Smooth muscle cell (in vitro differentiated cells): ENCODE results near the gene NCAM1. TPM values are rescaled to one million over a fixed set of nuclear protein-coding genes. Genes with fewer than 3 reads are reported as not detected.

Experiments used
- DNase-seq: peaks from one replicate; lab custom pipeline; 2025; ENCODE audit not compliant: unreplicated experiment; lab: John Stamatoyannopoulos, UW
- H2AFZ ChIP-seq: fragments of 200-600 bp; sonication (generic); 2 replicates; pipeline ENCODE4 v1.6.0; 2016; ENCODE audit warnings: antibody characterized with exemption, low read depth, mild to moderate bottlenecking
- H3F3A ChIP-seq: fragments of 200-600 bp; sonication (generic); 2 replicates; pipeline ENCODE4 v1.6.0; 2017; ENCODE audit warnings: antibody characterized with exemption, low read depth
- H3K27ac ChIP-seq: fragments of 200-600 bp; sonication (generic); 2 replicates; pipeline ENCODE4 v1.5.1; 2016; ENCODE audit warnings: low read depth, mild to moderate bottlenecking
- H3K27me3 ChIP-seq: fragments of 200-600 bp; sonication (generic); 2 replicates; pipeline ENCODE4 v1.6.1; 2016; ENCODE audit warnings: low read depth, mild to moderate bottlenecking
- H3K36me3 ChIP-seq: fragments of 200-600 bp; sonication (generic); 2 replicates; pipeline ENCODE4 v1.5.1; 2016; ENCODE audit warnings: low read depth
- H3K4me1 ChIP-seq: fragments of 200-600 bp; sonication (generic); 2 replicates; pipeline ENCODE4 v1.5.1; 2016; ENCODE audit warnings: low read depth
- H3K4me2 ChIP-seq: fragments of 200-600 bp; sonication (generic); 2 replicates; pipeline ENCODE4 v1.6.0; 2016; ENCODE audit warnings: mild to moderate bottlenecking
- H3K4me3 ChIP-seq: fragments of 200-600 bp; sonication (generic); 2 replicates; pipeline ENCODE4 v1.5.1; 2016; ENCODE audit warnings: mild to moderate bottlenecking
- H3K79me2 ChIP-seq: fragments of 200-600 bp; sonication (generic); 2 replicates; pipeline ENCODE4 v1.6.0; 2016; ENCODE audit warnings: low read depth, mild to moderate bottlenecking
- H3K9ac ChIP-seq: fragments of 200-600 bp; sonication (generic); 2 replicates; pipeline ENCODE4 v1.6.0; 2016; ENCODE audit warnings: low read depth
- H3K9me3 ChIP-seq: fragments of 200-600 bp; sonication (generic); replicated peaks from 2 replicates; pipeline ENCODE4 v1.5.1; 2016; ENCODE audit warnings: low read depth
- H4K20me1 ChIP-seq: fragments of 200-600 bp; sonication (generic); 2 replicates; pipeline ENCODE4 v1.6.0; 2016; ENCODE audit warnings: low read depth
- WGBS: methylation state at CpG from one replicate; pipeline ENCODE4 v1.1.7; 2016; ENCODE audit warnings: low lambda C conversion rate; 5-methylcytosine and 5-hydroxymethylcytosine counted together
- polyA plus RNA-seq: library from polyadenylated mRNA; unstranded; fragments of >200 nt; fragmentation: Nextera tagmentation; extraction: Ambion mirVana; gene quantifications from 2 replicates; pipeline ENCODE4 v1.2.1, GENCODE V29; 2016
- total RNA-seq: library from RNA; depleted of rRNA; stranded (reverse); fragments of >200 nt; gene quantifications from 2 replicates; pipeline ENCODE4 v1.2.3, GENCODE V29; 2014
- TF ChIP-seq, protein P1 (sequence below): fragments of 200-600 bp; sonication (generic); IDR thresholded peaks from 2 replicates; pipeline ENCODE4 v1.5.1; 2017; ENCODE audit warnings: borderline replicate concordance, mild to moderate bottlenecking, antibody characterized with exemption; ENCODE audit not compliant: insufficient read depth, poor library complexity, severe bottlenecking

The NCAM1 gene
- total and polyA plus RNA-seq, 2 experiments from 2014 or later, result 8.1 to 12.0 TPM

GRCh38 chr11:113275602-113276001 is 314.4 kb downstream of the NCAM1 start:
- Histone ChIP-seq H3K4me2 (no peak overlapping the region), H3K27ac (no peak overlapping the region), H4K20me1 (no peaks in the 10 kb centered on the region), H3K4me3 (no peak overlapping the region), H3K9ac (no peak overlapping the region), H3K27me3 (no peaks in the 10 kb centered on the region), H3F3A (no peaks in the 10 kb centered on the region), H3K9me3 (no peaks in the 10 kb centered on the region), H3K36me3 (no peaks in the 10 kb centered on the region), H2AFZ (no peak overlapping the region), H3K79me2 (no peaks in the 10 kb centered on the region), H3K4me1 (no peaks in the 10 kb centered on the region)
- TF ChIP-seq, protein P1, sequence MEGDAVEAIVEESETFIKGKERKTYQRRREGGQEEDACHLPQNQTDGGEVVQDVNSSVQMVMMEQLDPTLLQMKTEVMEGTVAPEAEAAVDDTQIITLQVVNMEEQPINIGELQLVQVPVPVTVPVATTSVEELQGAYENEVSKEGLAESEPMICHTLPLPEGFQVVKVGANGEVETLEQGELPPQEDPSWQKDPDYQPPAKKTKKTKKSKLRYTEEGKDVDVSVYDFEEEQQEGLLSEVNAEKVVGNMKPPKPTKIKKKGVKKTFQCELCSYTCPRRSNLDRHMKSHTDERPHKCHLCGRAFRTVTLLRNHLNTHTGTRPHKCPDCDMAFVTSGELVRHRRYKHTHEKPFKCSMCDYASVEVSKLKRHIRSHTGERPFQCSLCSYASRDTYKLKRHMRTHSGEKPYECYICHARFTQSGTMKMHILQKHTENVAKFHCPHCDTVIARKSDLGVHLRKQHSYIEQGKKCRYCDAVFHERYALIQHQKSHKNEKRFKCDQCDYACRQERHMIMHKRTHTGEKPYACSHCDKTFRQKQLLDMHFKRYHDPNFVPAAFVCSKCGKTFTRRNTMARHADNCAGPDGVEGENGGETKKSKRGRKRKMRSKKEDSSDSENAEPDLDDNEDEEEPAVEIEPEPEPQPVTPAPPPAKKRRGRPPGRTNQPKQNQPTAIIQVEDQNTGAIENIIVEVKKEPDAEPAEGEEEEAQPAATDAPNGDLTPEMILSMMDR, result no peak
- WGBS, result 96% methylated on average over 7 of the region's 7 CpGs
- no peak for DNase-seq

DNA sequence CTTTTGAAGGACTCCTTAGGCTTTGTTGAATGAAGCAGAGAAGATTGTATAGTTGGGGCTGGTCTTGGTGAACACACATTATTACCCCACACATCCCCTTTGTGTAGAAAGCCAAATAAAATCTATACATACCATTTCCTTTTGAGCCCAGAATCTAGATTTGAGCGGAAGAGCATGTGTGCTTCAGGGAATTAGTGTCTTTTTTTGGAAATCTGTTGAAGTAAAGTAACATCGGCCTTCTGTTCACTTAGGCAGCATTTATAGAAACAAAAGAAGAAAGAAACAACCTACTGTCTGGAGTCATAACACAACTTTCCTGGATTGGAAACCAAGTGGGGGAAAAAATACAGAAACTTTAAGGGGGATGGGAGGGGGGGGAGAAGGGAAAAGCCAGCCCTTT is 315.2 kb downstream of the NCAM1 start:
- Histone ChIP-seq H3K4me3 (no peak overlapping the region), H3K4me2 (no peak overlapping the region), H3K79me2 (no peaks in the 10 kb centered on the region), H3F3A (no peaks in the 10 kb centered on the region), H3K36me3 (no peaks in the 10 kb centered on the region), H3K4me1 (no peaks in the 10 kb centered on the region), H3K9me3 (no peaks in the 10 kb centered on the region), H3K27ac (no peak overlapping the region), H3K27me3 (no peaks in the 10 kb centered on the region), H2AFZ (no peak overlapping the region), H3K9ac (no peak overlapping the region), H4K20me1 (no peaks in the 10 kb centered on the region)
- TF ChIP-seq, protein P1, result no peak
- 95% methylated on average over 2 of the region's 2 CpGs for WGBS
- DNase-seq, result no peak

GRCh38 chr11:113277907-113278306 is 316.7 kb downstream of the NCAM1 start:
- H4K20me1 ChIP-seq, result no peaks in the 10 kb centered on the region
- 98% methylated on average over 5 of the region's 5 CpGs for whole genome bisulfite sequencing
- DNase-seq, result no peak

GRCh38 chr11:113278481-113278880 is 317.3 kb downstream of the NCAM1 start:
- Histone ChIP-seq H3K36me3 (no peaks in the 10 kb centered on the region), H3K79me2 (no peaks in the 10 kb centered on the region), H3K4me2 (no peak overlapping the region), H3K9me3 (no peaks in the 10 kb centered on the region), H3K4me3 (no peak overlapping the region), H2AFZ (no peak overlapping the region), H3K27me3 (no peaks in the 10 kb centered on the region), H3F3A (no peaks in the 10 kb centered on the region), H3K9ac (no peak overlapping the region), H3K27ac (no peak overlapping the region), H4K20me1 (no peaks in the 10 kb centered on the region), H3K4me1 (no peaks in the 10 kb centered on the region)
- TF ChIP-seq, protein P1, result no peak
- 94% methylated on average over 9 of the region's 9 CpGs for WGBS
- DNase-seq, result no peak

More at GRCh38 chr11:113277907-113278306, 316.7 kb downstream of the NCAM1 start:
- TF ChIP-seq, protein P1, result no peak
- no peak overlapping the region for H2AFZ ChIP-seq
- H3K4me2 ChIP-seq, result no peak overlapping the region
- no peak overlapping the region for H3K9ac ChIP-seq
- H3K79me2 ChIP-seq, result no peaks in the 10 kb centered on the region
- no peak overlapping the region for H3K27ac ChIP-seq
- no peaks in the 10 kb centered on the region for H3K36me3 ChIP-seq
- no peaks in the 10 kb centered on the region for H3K4me1 ChIP-seq
- no peak overlapping the region for H3K4me3 ChIP-seq
- no peaks in the 10 kb centered on the region for H3K27me3 ChIP-seq
- no peaks in the 10 kb centered on the region for H3F3A ChIP-seq
- H3K9me3 ChIP-seq, result no peaks in the 10 kb centered on the region
